IMR-90 (cell line): ENCODE results near the gene GJD2. TPM values are rescaled to one million over a fixed set of nuclear protein-coding genes. Genes with fewer than 3 reads are reported as not detected.

ENCODE experiments used
- ATAC-seq: fragments of 200-7000 bp; cut with Tn5 transposase; 2 replicates; pipeline ENCODE4 v1.9.1; 2020; ENCODE audit warnings: low read depth, mild to moderate bottlenecking, moderate library complexity
- BruUV-seq: library from RNA; stranded (reverse); fragments of 400-500 nt; replicated peaks from 2 replicates; lab custom pipeline; 2021; lab: Mats Ljungman, UMichigan
- CTCF ChIA-PET: fragments of 300-600 bp; formaldehyde crosslinking; extraction: SDS; loops from one replicate; lab custom pipeline; 2021; ENCODE audit warnings: antibody characterized with exemption; lab: Yijun Ruan, JAX
- POLR2A ChIA-PET: fragments of 300-600 bp; sonication (Branson Sonifier 250); formaldehyde crosslinking; loops from one replicate; lab custom pipeline; 2022; ENCODE audit warnings: antibody characterized with exemption; ENCODE audit not compliant: unreplicated experiment; lab: Charles Lee
- DNase-seq: peaks from one replicate; pipeline ENCODE4 v3.0.0; 2013
- H2AFZ ChIP-seq: replicated peaks from 2 replicates; pipeline ENCODE3; 2013; ENCODE audit warnings: low read length, mild to moderate bottlenecking; ENCODE audit not compliant: poor library complexity
- H2AK5ac ChIP-seq: 2 replicates; pipeline ENCODE4 v1.6.1; 2013; ENCODE audit warnings: low read depth, low read length, inconsistent platforms
- H2AK9ac ChIP-seq: replicated peaks from 2 replicates; pipeline ENCODE3; 2013; ENCODE audit warnings: mild to moderate bottlenecking, low read depth, low read length, moderate library complexity; ENCODE audit not compliant: poor library complexity
- H2BK120ac ChIP-seq: 2 replicates; pipeline ENCODE4 v1.6.1; 2013; ENCODE audit warnings: low read depth, low read length, inconsistent platforms
- H2BK15ac ChIP-seq: 3 replicates; pipeline ENCODE4 v1.6.1; 2013; ENCODE audit warnings: low read depth, low read length, inconsistent platforms
- H2BK20ac ChIP-seq: 2 replicates; pipeline ENCODE4 v1.6.1; 2013; ENCODE audit warnings: low read depth, mild to moderate bottlenecking, inconsistent platforms, low read length, moderate library complexity
- H2BK5ac ChIP-seq: 2 replicates; pipeline ENCODE4 v1.6.1; 2013; ENCODE audit warnings: mild to moderate bottlenecking, low read depth, low read length, inconsistent platforms; ENCODE audit not compliant: poor library complexity, severe bottlenecking
- H3K14ac ChIP-seq: replicated peaks from 2 replicates; pipeline ENCODE4 v1.6.1; 2013; ENCODE audit warnings: low read depth, low read length, inconsistent platforms
- H3K18ac ChIP-seq: 2 replicates; pipeline ENCODE4 v1.6.1; 2013; ENCODE audit warnings: low read depth, low read length, control low read depth
- H3K23ac ChIP-seq: 2 replicates; pipeline ENCODE4 v1.6.1; 2013; ENCODE audit warnings: low read depth, low read length, inconsistent platforms
- H3K27ac ChIP-seq: 2 replicates; pipeline ENCODE4 v1.5.1; 2013; ENCODE audit warnings: mild to moderate bottlenecking, control low read depth, low read length; ENCODE audit not compliant: insufficient read depth
- H3K27me3 ChIP-seq: 2 replicates; pipeline ENCODE4 v1.6.1; 2013; ENCODE audit warnings: low read length; ENCODE audit not compliant: control insufficient read depth, insufficient read depth
- H3K36me3 ChIP-seq: 2 replicates; pipeline ENCODE4 v1.6.1; 2013; ENCODE audit warnings: low read length, mixed read lengths; ENCODE audit not compliant: control insufficient read depth, insufficient read depth
- H3K4ac ChIP-seq: 2 replicates; pipeline ENCODE4 v1.6.1; 2013; ENCODE audit warnings: low read depth, low read length, inconsistent platforms
- H3K4me1 ChIP-seq: 2 replicates; pipeline ENCODE4 v1.6.1; 2013; ENCODE audit warnings: low read length, mixed read lengths; ENCODE audit not compliant: control insufficient read depth, insufficient read depth
- H3K4me2 ChIP-seq: 2 replicates; pipeline ENCODE4 v1.6.1; 2013; ENCODE audit warnings: low read depth, mild to moderate bottlenecking, control low read depth, low read length, moderate library complexity
- H3K4me3 ChIP-seq: 2 replicates; pipeline ENCODE4 v1.5.1; 2013; ENCODE audit warnings: low read depth, mild to moderate bottlenecking, control low read depth, low read length, moderate library complexity; ENCODE audit not compliant: insufficient read depth
- H3K56ac ChIP-seq: 2 replicates; pipeline ENCODE4 v1.6.1; 2013; ENCODE audit warnings: low read length, inconsistent platforms; ENCODE audit not compliant: insufficient read depth; ENCODE audit errors: extremely low read depth
- H3K79me1 ChIP-seq, 2 experiments: 2 replicates each; pipeline ENCODE4 v1.6.1; 2013; ENCODE audit warnings: low read length in 2 of 2, inconsistent platforms in 1 of 2, low read depth in 1 of 2
- H3K9ac ChIP-seq: 2 replicates; pipeline ENCODE4 v1.6.1; 2013; ENCODE audit warnings: low read depth, low read length, control low read depth
- H3K9me1 ChIP-seq: 2 replicates; pipeline ENCODE4 v1.6.1; 2013; ENCODE audit warnings: low read length, inconsistent platforms; ENCODE audit not compliant: insufficient read depth
- H3K9me3 ChIP-seq: 2 replicates; pipeline ENCODE4 v1.6.1; 2013; ENCODE audit warnings: low read length; ENCODE audit not compliant: control insufficient read depth, insufficient read depth
- H4K20me1 ChIP-seq: 2 replicates; pipeline ENCODE4 v1.6.1; 2013; ENCODE audit warnings: low read length, inconsistent platforms; ENCODE audit not compliant: insufficient read depth
- H4K5ac ChIP-seq: 2 replicates; pipeline ENCODE4 v1.6.1; 2013; ENCODE audit warnings: mild to moderate bottlenecking, low read depth, low read length, control low read depth
- H4K8ac ChIP-seq, 2 experiments: 2 replicates each; pipeline ENCODE4 v1.6.1; 2013; ENCODE audit warnings: low read depth in 2 of 2, low read length in 2 of 2, control low read depth in 1 of 2, inconsistent platforms in 1 of 2
- H4K91ac ChIP-seq: 2 replicates; pipeline ENCODE4 v1.6.1; 2013; ENCODE audit warnings: low read depth, low read length, inconsistent platforms; ENCODE audit not compliant: insufficient read depth
- BHLHE40 ChIP-seq: fragments of 150-350 bp; IDR thresholded peaks from 2 replicates; pipeline ENCODE4 v1.6.1; 2016; ENCODE audit warnings: mild to moderate bottlenecking, low read depth, low read length
- CEBPB ChIP-seq: IDR thresholded peaks from 2 replicates; pipeline ENCODE4 v1.6.1; 2012; ENCODE audit warnings: low read depth, low read length, improper control_type of control experiment
- FOS ChIP-seq: fragments of 150-350 bp; IDR thresholded peaks from 2 replicates; pipeline ENCODE4 v1.6.1; 2016; ENCODE audit warnings: low read depth, low read length
- MAFK ChIP-seq: IDR thresholded peaks from 2 replicates; pipeline ENCODE4 v1.6.1; 2012; ENCODE audit warnings: low read depth, low read length, improper control_type of control experiment
- MAZ ChIP-seq: IDR thresholded peaks from 2 replicates; pipeline ENCODE4 v1.6.1; 2012; ENCODE audit warnings: low read depth, mild to moderate bottlenecking, low read length, improper control_type of control experiment, moderate library complexity, borderline replicate concordance
- MXI1 ChIP-seq: IDR thresholded peaks from 2 replicates; pipeline ENCODE4 v1.6.1; 2012; ENCODE audit warnings: low read depth, mild to moderate bottlenecking, low read length, moderate library complexity, borderline replicate concordance
- POLR2A ChIP-seq: IDR thresholded peaks from 2 replicates; pipeline ENCODE4 v1.6.1; 2012; ENCODE audit warnings: mild to moderate bottlenecking, low read depth, low read length
- RAD21 ChIP-seq: IDR thresholded peaks from 2 replicates; pipeline ENCODE4 v1.6.1; 2012; ENCODE audit warnings: low read length, improper control_type of control experiment
- RCOR1 ChIP-seq: IDR thresholded peaks from 2 replicates; pipeline ENCODE4 v1.6.1; 2012; ENCODE audit warnings: mild to moderate bottlenecking, low read length, improper control_type of control experiment; ENCODE audit not compliant: insufficient replicate concordance
- SMC3 ChIP-seq: fragments of 150-350 bp; IDR thresholded peaks from 2 replicates; pipeline ENCODE4 v1.6.1; 2016; ENCODE audit warnings: low read depth, mild to moderate bottlenecking, antibody characterized with exemption, low read length, moderate library complexity
- WGBS, 2 experiments: methylation state at CpG; one replicate each; pipeline versions ENCODE4 v1.1.5 to v1.1.7; 2013; ENCODE audit warnings: missing lambda C conversion rate in 2 of 2; ENCODE audit not compliant: insufficient read length in 1 of 2; ENCODE audit errors: extremely low coverage in 2 of 2; 5-methylcytosine and 5-hydroxymethylcytosine counted together
- dilution Hi-C: fragments of 300-500 bp; cut with HindIII; formaldehyde crosslinking; loops from one replicate; pipeline ENCODE4 v1.14.3; 2018; ENCODE audit warnings: low sequenced_read_pairs; ENCODE audit not compliant: unreplicated experiment
- in situ Hi-C: fragments of 300-500 bp; cut with MboI; formaldehyde crosslinking; loops from 3 replicates; pipeline ENCODE4 v1.14.3; 2019; ENCODE audit warnings: low sequenced_read_pairs, inconsistent platforms, mixed read lengths
- intact Hi-C: fragments of 100-400 bp; cut with micrococcal nuclease; formaldehyde crosslinking; loops from 2 replicates; pipeline ENCODE4 v1.10.0; 2022
- polyA plus RNA-seq, 3 experiments: library from polyadenylated mRNA; depleted of rRNA; stranded (reverse); fragments of >200 nt; gene quantifications; 2 replicates each; pipeline ENCODE4 v1.2.3, GENCODE V29; 2012; ENCODE audit warnings: low replicate concordance in 1 of 3
- total RNA-seq: library from RNA; depleted of rRNA; stranded (reverse); fragments of >200 nt; gene quantifications from 2 replicates; pipeline ENCODE4 v1.2.3, GENCODE V29; 2012
- TF ChIP-seq, protein P1 (sequence below): fragments of 150-350 bp; IDR thresholded peaks from 2 replicates; pipeline ENCODE4 v1.6.1; 2017; ENCODE audit warnings: mild to moderate bottlenecking, antibody characterized with exemption, low read length, low read depth
- TF ChIP-seq, protein P2 (sequence below): conservative IDR thresholded peaks from 2 replicates; pipeline ENCODE4 v1.5.1; 2012; ENCODE audit warnings: mild to moderate bottlenecking, low read depth, low read length, improper control_type of control experiment
- TF ChIP-seq, protein P3 (sequence below): fragments of 150-350 bp; IDR thresholded peaks from 2 replicates; pipeline ENCODE4 v1.6.1; 2016; ENCODE audit warnings: low read depth, mild to moderate bottlenecking, low read length, moderate library complexity, borderline replicate concordance

Gene GJD2
- total and polyA plus RNA-seq, 2 of the 4 experiments (the other 2 are of a cell fraction), result not detected

DNA sequence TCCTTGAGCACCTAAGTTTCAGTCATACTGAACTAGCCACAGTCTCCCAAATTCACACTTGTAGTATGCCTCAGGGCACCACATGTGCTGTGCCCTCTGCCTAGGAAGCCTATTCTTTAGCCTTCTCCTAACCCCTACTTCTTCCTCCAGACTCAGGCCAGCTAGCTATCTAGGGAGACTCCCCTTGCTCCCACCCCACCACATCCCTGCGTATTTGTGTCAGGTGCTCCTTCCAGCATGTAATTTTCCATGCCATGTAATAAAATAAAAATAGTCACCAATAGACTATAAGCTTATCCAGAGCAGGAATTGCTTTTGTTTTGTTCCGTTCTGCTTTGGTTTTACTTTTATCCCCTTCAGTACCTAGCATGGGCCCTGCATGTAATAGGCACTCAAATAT, 14.9 kb upstream of the GJD2 start:
- ATAC-seq (no peak), DNase-seq (no peak)
- no peak overlapping the region for H4K5ac ChIP-seq
- no CpG with 5 or more reads among the region's 2 CpGs for whole genome bisulfite sequencing, 2 experiments
- no peak overlapping the region for H4K91ac ChIP-seq
- no peak overlapping the region for H2AK5ac ChIP-seq
- H3K4ac ChIP-seq, result no peak overlapping the region
- H3K4me1 ChIP-seq, result no peaks in the 10 kb centered on the region
- no TSS peak for BruUV-seq
- ChIA-PET POLR2A (no interaction called here), CTCF (no interaction called here)
- H4K8ac ChIP-seq, result no peak overlapping the region
- H2AK9ac ChIP-seq, result no peak overlapping the region
- no peaks in the 10 kb centered on the region; the same call in 1 of the 2 replicates for H3K9me1 ChIP-seq
- no peak overlapping the region for H2AFZ ChIP-seq
- no peak overlapping the region for H3K4me2 ChIP-seq
- no peaks in the 10 kb centered on the region for H3K36me3 ChIP-seq
- in situ Hi-C loops (no loop called here), intact Hi-C loops (no loop called here), dilution Hi-C loops (no loop called here)
- TF ChIP-seq RAD21 (no peak), SMC3 (no peak), RCOR1 (no peak), MAFK (no peak), MXI1 (no peak), CEBPB (no peak), MAZ (no peak), POLR2A (no peak), BHLHE40 (no peak), FOS (no peak)
- TF ChIP-seq, protein P1, sequence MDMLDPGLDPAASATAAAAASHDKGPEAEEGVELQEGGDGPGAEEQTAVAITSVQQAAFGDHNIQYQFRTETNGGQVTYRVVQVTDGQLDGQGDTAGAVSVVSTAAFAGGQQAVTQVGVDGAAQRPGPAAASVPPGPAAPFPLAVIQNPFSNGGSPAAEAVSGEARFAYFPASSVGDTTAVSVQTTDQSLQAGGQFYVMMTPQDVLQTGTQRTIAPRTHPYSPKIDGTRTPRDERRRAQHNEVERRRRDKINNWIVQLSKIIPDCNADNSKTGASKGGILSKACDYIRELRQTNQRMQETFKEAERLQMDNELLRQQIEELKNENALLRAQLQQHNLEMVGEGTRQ, result no peak
- TF ChIP-seq, protein P2, sequence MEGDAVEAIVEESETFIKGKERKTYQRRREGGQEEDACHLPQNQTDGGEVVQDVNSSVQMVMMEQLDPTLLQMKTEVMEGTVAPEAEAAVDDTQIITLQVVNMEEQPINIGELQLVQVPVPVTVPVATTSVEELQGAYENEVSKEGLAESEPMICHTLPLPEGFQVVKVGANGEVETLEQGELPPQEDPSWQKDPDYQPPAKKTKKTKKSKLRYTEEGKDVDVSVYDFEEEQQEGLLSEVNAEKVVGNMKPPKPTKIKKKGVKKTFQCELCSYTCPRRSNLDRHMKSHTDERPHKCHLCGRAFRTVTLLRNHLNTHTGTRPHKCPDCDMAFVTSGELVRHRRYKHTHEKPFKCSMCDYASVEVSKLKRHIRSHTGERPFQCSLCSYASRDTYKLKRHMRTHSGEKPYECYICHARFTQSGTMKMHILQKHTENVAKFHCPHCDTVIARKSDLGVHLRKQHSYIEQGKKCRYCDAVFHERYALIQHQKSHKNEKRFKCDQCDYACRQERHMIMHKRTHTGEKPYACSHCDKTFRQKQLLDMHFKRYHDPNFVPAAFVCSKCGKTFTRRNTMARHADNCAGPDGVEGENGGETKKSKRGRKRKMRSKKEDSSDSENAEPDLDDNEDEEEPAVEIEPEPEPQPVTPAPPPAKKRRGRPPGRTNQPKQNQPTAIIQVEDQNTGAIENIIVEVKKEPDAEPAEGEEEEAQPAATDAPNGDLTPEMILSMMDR, result no peak
- TF ChIP-seq, protein P3, sequence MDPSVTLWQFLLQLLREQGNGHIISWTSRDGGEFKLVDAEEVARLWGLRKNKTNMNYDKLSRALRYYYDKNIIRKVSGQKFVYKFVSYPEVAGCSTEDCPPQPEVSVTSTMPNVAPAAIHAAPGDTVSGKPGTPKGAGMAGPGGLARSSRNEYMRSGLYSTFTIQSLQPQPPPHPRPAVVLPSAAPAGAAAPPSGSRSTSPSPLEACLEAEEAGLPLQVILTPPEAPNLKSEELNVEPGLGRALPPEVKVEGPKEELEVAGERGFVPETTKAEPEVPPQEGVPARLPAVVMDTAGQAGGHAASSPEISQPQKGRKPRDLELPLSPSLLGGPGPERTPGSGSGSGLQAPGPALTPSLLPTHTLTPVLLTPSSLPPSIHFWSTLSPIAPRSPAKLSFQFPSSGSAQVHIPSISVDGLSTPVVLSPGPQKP, result no peak
- H3K27me3 ChIP-seq, result peaks cover 20% of the 10 kb centered on the region
- no peak overlapping the region for H3K23ac ChIP-seq
- no peak overlapping the region for H3K14ac ChIP-seq
- H2BK20ac ChIP-seq, result no peak overlapping the region
- H2BK15ac ChIP-seq, result no peak overlapping the region
- no peak overlapping the region for H3K27ac ChIP-seq
- no peak overlapping the region for H2BK5ac ChIP-seq
- H3K9ac ChIP-seq, result no peak overlapping the region
- H3K9me3 ChIP-seq, result no peaks in the 10 kb centered on the region
- no peak overlapping the region for H2BK120ac ChIP-seq
- H3K4me3 ChIP-seq, result no peak overlapping the region
- no peak overlapping the region for H3K18ac ChIP-seq
- H3K56ac ChIP-seq, result no peak overlapping the region
- H3K79me1 ChIP-seq, result no peaks in the 10 kb centered on the region
- no peaks in the 10 kb centered on the region for H4K20me1 ChIP-seq
